ENCODE results near the gene LRRC55. TPM values are rescaled to one million over a fixed set of nuclear protein-coding genes. Genes with fewer than 3 reads are reported as not detected.
A peak's percentile ranks its signal among the peaks of the same experiment; 100 is the strongest.

Gene LRRC55
- total and polyA plus RNA-seq, 2 experiments from 2014 or later, result 0.21 TPM; not detected in 1

GRCh38 chr11:57155838-57156607 lies 25.7 kb upstream of the LRRC55 start:
- peak in 1 of 2 donors; percentile 35 for DNase-seq (ENCODE audit: low read depth in 1 of 2, low spot score in 1 of 2)
- Histone ChIP-seq H3K27ac (no peak overlapping the region), H3K27me3 (no peaks in the 10 kb centered on the region), H3K4me3 (no peak overlapping the region), H3K36me3 (no peaks in the 10 kb centered on the region), H3K4me1 (ENCODE audit: low read depth) (peaks cover 14% of the 10 kb centered on the region), H3K9me3 (ENCODE audit: low read depth) (no peaks in the 10 kb centered on the region)
- TF ChIP-seq CTCF (IDR thresholded peaks at IDR 0.05; ENCODE audit: low read depth, low read length), result no peak

- Histone ChIP-seq H3K27me3 (no peaks in the 10 kb centered on the region), H3K36me3 (no peaks in the 10 kb centered on the region), H3K9me3 (ENCODE audit: low read depth) (no peaks in the 10 kb centered on the region), H3K27ac (no peak overlapping the region), H3K4me1 (ENCODE audit: low read depth) (peaks cover 7% of the 10 kb centered on the region), H3K4me3 (no peak overlapping the region)
- DNase-seq (ENCODE audit: low read depth in 1 of 2, low spot score in 1 of 2), result no peak
- TF ChIP-seq CTCF (IDR thresholded peaks at IDR 0.05; ENCODE audit: low read depth, low read length), result no peak
Observed at GRCh38 chr11:57156928-57157327, 24.8 kb upstream of the LRRC55 start.

GRCh38 chr11:57157624-57158023 lies 24.1 kb upstream of the LRRC55 start:
- Histone ChIP-seq H3K9me3 (ENCODE audit: low read depth) (no peaks in the 10 kb centered on the region), H3K4me1 (ENCODE audit: low read depth) (peaks cover under 1% of the 10 kb centered on the region), H3K4me3 (no peak overlapping the region), H3K27me3 (no peaks in the 10 kb centered on the region), H3K36me3 (no peaks in the 10 kb centered on the region), H3K27ac (no peak overlapping the region)
- no peak for DNase-seq (ENCODE audit: low read depth in 1 of 2, low spot score in 1 of 2)
- no peak for TF ChIP-seq CTCF (IDR thresholded peaks at IDR 0.05; ENCODE audit: low read depth, low read length)

GRCh38 chr11:57158180-57158579 lies 23.6 kb upstream of the LRRC55 start:
- Histone ChIP-seq H3K4me1 (ENCODE audit: low read depth) (no peaks in the 10 kb centered on the region), H3K4me3 (no peak overlapping the region), H3K9me3 (ENCODE audit: low read depth) (no peaks in the 10 kb centered on the region), H3K36me3 (no peaks in the 10 kb centered on the region), H3K27ac (no peak overlapping the region), H3K27me3 (no peaks in the 10 kb centered on the region)
- DNase-seq (ENCODE audit: low read depth in 1 of 2, low spot score in 1 of 2), result no peak
- no peak for TF ChIP-seq CTCF (IDR thresholded peaks at IDR 0.05; ENCODE audit: low read depth, low read length)

- TF ChIP-seq CTCF (IDR thresholded peaks at IDR 0.05; ENCODE audit: low read depth, low read length), result no peak
- Histone ChIP-seq H3K27ac (no peak overlapping the region), H3K27me3 (no peaks in the 10 kb centered on the region)
Observed at GRCh38 chr11:57158599-57158998, 23.2 kb upstream of the LRRC55 start.

More at GRCh38 chr11:57158599-57158998, 23.2 kb upstream of the LRRC55 start:
- Histone ChIP-seq H3K4me3 (no peak overlapping the region), H3K36me3 (no peaks in the 10 kb centered on the region), H3K9me3 (ENCODE audit: low read depth) (no peaks in the 10 kb centered on the region), H3K4me1 (ENCODE audit: low read depth) (no peaks in the 10 kb centered on the region)
- no peak for DNase-seq (ENCODE audit: low read depth in 1 of 2, low spot score in 1 of 2)
